Hepatocyte (in vitro differentiated cells): Measurements from ENCODE around the gene TUBGCP3.

Experiments used
- CTCF ChIP-seq: fragments of 200-600 bp; sonication (generic); IDR thresholded peaks from 2 replicates; pipeline ENCODE4 v1.5.1; 2016; ENCODE audit warnings: antibody characterized with exemption, mild to moderate bottlenecking; ENCODE audit not compliant: poor library complexity
- EZH2 ChIP-seq: fragments of 200-600 bp; sonication (generic); IDR thresholded peaks from 2 replicates; pipeline ENCODE4 v1.6.1; 2016; ENCODE audit warnings: antibody characterized with exemption, mild to moderate bottlenecking, borderline replicate concordance

- no peak for TF ChIP-seq CTCF
- no peak for TF ChIP-seq EZH2
These were observed 13.5 kb downstream of the TUBGCP3 start for GRCh38 chr13:112574416-112574815.
